ENCODE data around the gene NFYA. TPM values are rescaled to one million over a fixed set of nuclear protein-coding genes. Genes with fewer than 3 reads are reported as not detected.

The NFYA gene
- total RNA-seq, 1 donor from 2014 or later: 40.4 TPM

DNA sequence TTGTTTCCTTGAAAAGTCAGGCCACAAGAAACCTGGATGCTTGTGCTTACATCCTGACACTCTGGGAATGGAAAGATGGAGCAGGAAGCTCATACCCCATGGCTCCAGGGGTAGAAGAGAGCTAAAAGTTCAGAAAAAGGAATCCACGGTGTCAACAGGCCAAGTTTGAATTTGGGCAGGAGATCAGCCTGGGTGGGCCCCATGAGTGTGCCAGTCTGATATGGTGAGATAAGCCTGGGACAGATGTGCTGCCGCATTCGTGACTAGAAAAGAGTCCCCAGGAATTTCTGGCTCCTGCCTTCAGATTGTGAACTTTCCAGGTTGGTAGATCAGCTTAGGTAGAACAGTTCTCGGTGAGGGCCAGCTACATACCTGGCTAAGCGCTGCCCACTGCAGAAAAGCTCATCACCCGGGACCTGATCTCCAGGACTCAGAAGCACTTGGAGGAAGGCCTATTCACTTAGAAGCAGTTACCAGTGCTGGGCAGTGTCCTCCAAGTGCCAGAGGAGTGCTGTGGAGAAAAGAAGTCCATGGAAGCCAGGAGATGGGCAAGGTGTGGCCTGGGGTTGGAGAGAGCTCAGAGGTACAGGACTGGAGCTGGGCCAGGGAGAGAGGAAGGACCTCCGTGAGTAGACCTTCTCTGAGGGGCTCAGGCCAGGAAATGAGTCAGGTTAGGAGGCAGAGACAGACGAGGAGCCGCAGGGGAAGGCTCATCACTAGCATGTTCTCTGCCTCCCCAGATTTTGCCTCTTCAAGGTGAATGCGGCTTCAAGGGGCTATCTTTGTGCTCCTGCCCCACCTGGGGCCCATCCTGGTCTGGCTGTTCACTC lies 30.3 kb upstream of the NFYA start, which contains the start of gene TSPO2:
TSS of gene TSPO2 (plus strand) at position 242 of the 830 bp plus-strand sequence. CDS start at position 761, 519 bp downstream.
- peaks cover 14% of the 10 kb centered on the region for H3K4me1 Mint-ChIP-seq (ENCODE audit: unreplicated experiment)
- peak within 1 kb of the TSS; percentile 76 for H3K27ac Mint-ChIP-seq

DNA sequence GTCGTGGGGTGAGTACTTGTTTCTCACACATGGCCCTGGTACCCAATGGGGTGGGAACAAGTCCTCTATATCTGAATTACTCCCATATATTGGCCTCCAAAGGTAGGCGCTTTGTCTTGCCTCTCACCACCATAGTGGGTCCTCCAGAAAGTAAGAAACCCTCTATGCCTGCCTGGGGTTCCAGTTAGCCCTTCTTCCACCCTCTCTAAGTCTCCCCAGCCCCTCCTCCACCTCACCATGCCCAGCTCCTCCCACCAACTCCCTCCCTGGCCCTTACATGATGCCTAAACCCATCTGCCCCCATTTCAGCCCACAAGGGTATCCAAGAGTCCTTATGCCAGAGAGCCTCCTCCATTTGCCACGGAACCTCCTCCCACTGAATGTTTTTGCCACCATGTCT lies 29.6 kb upstream of the NFYA start:
- peak; percentile 29 for DNase-seq (ENCODE audit: extremely low spot score, unreplicated experiment)
- no peaks in the 10 kb centered on the region for H3K27me3 Mint-ChIP-seq
- H3K27ac Mint-ChIP-seq: no peak overlapping the region
- H3K4me1 Mint-ChIP-seq (ENCODE audit: unreplicated experiment): peaks cover 14% of the 10 kb centered on the region
- H3K9me3 Mint-ChIP-seq: no peaks in the 10 kb centered on the region
- TF ChIP-seq, protein P1, sequence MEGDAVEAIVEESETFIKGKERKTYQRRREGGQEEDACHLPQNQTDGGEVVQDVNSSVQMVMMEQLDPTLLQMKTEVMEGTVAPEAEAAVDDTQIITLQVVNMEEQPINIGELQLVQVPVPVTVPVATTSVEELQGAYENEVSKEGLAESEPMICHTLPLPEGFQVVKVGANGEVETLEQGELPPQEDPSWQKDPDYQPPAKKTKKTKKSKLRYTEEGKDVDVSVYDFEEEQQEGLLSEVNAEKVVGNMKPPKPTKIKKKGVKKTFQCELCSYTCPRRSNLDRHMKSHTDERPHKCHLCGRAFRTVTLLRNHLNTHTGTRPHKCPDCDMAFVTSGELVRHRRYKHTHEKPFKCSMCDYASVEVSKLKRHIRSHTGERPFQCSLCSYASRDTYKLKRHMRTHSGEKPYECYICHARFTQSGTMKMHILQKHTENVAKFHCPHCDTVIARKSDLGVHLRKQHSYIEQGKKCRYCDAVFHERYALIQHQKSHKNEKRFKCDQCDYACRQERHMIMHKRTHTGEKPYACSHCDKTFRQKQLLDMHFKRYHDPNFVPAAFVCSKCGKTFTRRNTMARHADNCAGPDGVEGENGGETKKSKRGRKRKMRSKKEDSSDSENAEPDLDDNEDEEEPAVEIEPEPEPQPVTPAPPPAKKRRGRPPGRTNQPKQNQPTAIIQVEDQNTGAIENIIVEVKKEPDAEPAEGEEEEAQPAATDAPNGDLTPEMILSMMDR (conservative IDR thresholded peaks at IDR 0.05): no peak
- no peaks in the 10 kb centered on the region for H3K36me3 Mint-ChIP-seq
- no peak overlapping the region for H3K4me3 Mint-ChIP-seq

More for the DNA sequence above, 30.3 kb upstream of the NFYA start, which contains the start of gene TSPO2:
- no peaks in the 10 kb centered on the region for H3K36me3 Mint-ChIP-seq
- DNase-seq (ENCODE audit: extremely low spot score, unreplicated experiment): no peak
- TF ChIP-seq, protein P1 (conservative IDR thresholded peaks at IDR 0.05): no peak
- no peak within 1 kb of the TSS for H3K4me3 Mint-ChIP-seq
- H3K27me3 Mint-ChIP-seq: no peaks in the 10 kb centered on the region
- H3K9me3 Mint-ChIP-seq: no peaks in the 10 kb centered on the region

DNA sequence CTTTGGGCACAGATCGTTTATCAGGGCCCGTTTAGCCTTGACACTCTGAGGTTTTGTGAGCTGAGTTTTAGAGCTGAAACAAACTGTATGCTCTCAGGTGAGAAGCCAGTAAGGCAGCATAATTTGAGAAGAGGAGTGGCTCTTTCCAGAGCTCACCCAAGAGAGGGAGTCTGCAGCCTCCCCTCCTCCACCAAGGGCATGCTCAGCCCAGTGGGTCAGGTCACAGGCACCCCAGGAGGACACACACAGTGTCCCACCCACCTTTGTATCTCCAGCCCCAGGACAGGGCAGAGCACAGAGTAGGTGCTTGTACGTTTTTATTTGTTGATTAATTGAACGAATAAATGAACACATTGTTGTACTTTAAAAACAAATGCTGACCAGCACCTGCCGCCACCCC lies 27.1 kb upstream of the NFYA start:
- Mint-ChIP-seq H3K27ac (no peak overlapping the region), H3K27me3 (no peaks in the 10 kb centered on the region), H3K36me3 (no peaks in the 10 kb centered on the region), H3K4me3 (no peak overlapping the region), H3K4me1 (ENCODE audit: unreplicated experiment) (peaks cover 15% of the 10 kb centered on the region), H3K9me3 (no peaks in the 10 kb centered on the region)
- no peak for DNase-seq (ENCODE audit: extremely low spot score, unreplicated experiment)
- TF ChIP-seq, protein P1 (conservative IDR thresholded peaks at IDR 0.05): no peak

DNA sequence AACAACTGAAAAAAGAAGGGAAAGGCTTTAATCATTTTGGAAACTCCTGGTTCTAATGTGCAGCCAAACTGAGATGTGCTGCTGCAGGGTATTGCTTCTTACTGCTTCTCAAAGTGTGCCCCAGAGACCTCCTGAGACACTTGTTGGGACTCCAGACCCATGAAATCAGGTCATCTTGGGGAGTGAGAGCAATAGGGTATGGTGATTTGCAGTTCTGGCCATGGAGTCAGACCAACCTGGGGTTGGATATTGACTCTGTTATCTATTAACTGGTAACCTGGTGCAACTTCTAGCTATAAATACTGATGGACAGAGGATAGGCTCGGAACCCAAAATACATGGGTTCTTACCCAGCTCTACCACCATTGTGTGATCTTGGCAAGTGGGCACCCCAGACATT lies 26.7 kb upstream of the NFYA start:
- H3K27ac Mint-ChIP-seq: no peak overlapping the region
- no peaks in the 10 kb centered on the region for H3K36me3 Mint-ChIP-seq
- H3K9me3 Mint-ChIP-seq: no peaks in the 10 kb centered on the region
- TF ChIP-seq, protein P1 (conservative IDR thresholded peaks at IDR 0.05): no peak
- H3K4me1 Mint-ChIP-seq (ENCODE audit: unreplicated experiment): peaks cover 13% of the 10 kb centered on the region
- no peaks in the 10 kb centered on the region for H3K27me3 Mint-ChIP-seq
- peak; percentile 18 for DNase-seq (ENCODE audit: extremely low spot score, unreplicated experiment)
- H3K4me3 Mint-ChIP-seq: no peak overlapping the region

DNA sequence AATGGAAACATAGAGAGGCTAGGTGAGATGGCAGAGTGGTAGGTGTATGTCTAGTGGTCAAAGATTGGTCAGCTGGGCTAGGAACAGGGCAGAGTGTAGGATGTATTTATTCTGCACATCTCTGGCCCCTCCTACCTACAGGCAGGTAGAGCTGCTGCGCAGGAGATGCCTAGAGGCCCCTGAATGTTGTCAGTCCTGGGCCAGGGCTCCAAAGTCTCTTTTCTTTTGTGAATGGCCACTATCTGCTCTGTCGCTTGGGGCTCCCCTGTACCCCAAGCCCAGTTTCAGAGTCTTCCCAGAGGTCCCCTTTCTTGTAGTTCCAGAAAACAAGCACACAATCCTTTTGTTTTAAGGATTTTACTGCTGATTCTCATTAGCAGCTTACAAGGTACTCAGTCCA lies 25.5 kb upstream of the NFYA start:
- Mint-ChIP-seq H3K4me3 (no peak overlapping the region), H3K36me3 (peaks cover 5% of the 10 kb centered on the region), H3K27me3 (no peaks in the 10 kb centered on the region), H3K27ac (no peak overlapping the region), H3K4me1 (ENCODE audit: unreplicated experiment) (peaks cover 19% of the 10 kb centered on the region), H3K9me3 (no peaks in the 10 kb centered on the region)
- peak; percentile 49 for DNase-seq (ENCODE audit: extremely low spot score, unreplicated experiment)
- TF ChIP-seq, protein P1 (conservative IDR thresholded peaks at IDR 0.05): no peak

Data from type B pancreatic cell (in vitro differentiated cells).